ENCODE data around the gene LCOR. TPM values are rescaled to one million over a fixed set of nuclear protein-coding genes. Genes with fewer than 3 reads are reported as not detected.

The LCOR gene
- total and polyA plus RNA-seq, 2 of the 13 experiments (the other 11 are each of a cell fraction or from before 2014, with no cell fraction given), result 12.4 to 23.7 TPM

DNA sequence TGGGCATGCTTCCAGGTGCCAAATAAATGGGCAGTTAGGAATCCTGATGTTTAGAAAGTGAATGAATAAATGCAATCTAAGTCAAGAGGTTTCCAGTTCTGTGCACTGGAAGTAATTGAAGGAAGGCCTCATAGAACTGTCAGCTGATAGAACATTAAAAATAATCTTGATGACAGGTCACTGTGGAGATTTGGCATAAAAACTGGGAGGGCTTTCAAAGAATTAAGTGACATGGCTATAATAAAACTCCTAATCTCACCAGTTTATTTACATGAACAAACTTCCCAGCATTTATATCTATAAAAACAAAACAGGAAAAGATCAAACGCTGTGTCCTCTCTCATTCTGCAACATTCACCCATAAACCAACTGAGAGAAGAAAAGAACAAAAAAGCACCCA lies 183.1 kb downstream of the LCOR start (continued):
- TF ChIP-seq ZMYM2 (CRISPR knock-in tag; IDR thresholded peaks at IDR 0.05), result no peak
- no peak for TF ChIP-seq ATF1 (CRISPR knock-in tag; IDR thresholded peaks at IDR 0.05)
- TF ChIP-seq ZNF782 (CRISPR knock-in tag; IDR thresholded peaks at IDR 0.05; ENCODE audit: borderline replicate concordance), result no peak
- TF ChIP-seq RBM22 (optimal IDR thresholded peaks at IDR 0.05; ENCODE audit: low read length), result no peak
- TF ChIP-seq ZNF780A (CRISPR knock-in tag; IDR thresholded peaks at IDR 0.05), result no peak
- TF ChIP-seq ZSCAN21 (CRISPR knock-in tag; IDR thresholded peaks at IDR 0.05; ENCODE audit: borderline replicate concordance), result no peak
- TF ChIP-seq, protein P1, sequence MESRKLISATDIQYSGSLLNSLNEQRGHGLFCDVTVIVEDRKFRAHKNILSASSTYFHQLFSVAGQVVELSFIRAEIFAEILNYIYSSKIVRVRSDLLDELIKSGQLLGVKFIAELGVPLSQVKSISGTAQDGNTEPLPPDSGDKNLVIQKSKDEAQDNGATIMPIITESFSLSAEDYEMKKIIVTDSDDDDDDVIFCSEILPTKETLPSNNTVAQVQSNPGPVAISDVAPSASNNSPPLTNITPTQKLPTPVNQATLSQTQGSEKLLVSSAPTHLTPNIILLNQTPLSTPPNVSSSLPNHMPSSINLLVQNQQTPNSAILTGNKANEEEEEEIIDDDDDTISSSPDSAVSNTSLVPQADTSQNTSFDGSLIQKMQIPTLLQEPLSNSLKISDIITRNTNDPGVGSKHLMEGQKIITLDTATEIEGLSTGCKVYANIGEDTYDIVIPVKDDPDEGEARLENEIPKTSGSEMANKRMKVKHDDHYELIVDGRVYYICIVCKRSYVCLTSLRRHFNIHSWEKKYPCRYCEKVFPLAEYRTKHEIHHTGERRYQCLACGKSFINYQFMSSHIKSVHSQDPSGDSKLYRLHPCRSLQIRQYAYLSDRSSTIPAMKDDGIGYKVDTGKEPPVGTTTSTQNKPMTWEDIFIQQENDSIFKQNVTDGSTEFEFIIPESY (CRISPR knock-in tag; IDR thresholded peaks at IDR 0.05), result no peak

DNA sequence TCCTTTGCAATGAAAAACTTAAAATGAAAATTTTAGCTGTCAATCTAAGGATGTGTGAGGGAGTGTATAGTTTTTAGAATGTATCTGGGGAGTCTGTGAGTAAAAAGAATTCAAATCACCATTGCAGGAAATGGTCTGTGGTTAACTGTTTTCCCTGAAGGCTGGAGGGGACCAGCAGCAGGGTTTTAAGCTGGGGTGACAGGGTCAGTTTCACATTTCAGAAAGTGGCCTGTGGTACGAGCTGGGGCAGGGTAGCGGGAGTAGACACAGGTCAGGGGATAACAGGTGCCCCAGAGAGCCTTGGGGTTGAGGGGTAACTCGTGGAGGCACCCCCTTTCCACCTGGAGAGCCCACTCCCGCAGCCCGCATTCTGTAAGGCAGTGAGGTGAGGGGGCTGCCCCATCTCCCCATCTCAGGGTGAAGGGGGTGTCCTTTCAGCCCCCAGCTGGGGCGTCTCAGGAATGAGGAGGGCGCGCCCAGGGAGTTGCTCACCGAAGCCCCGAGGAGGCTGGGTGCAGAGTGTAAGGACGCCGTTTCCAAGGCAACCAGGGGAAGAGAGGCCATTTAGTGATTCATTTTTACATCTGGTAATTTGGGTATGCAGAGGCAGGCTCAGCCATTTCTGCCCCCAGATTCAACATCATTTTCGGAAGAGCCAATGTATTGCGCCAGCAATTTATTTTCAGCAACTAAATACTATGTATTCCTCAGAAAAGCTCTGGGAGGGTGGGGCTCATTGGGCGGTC lies 184.8 kb downstream of the LCOR start:
- in situ Hi-C loops (cut with HindIII; ENCODE audit: extremely low pct_ligation_motif_present, low pct_unique_long_range_greater_than_20kb) (no loop called here), intact Hi-C loops (cut with micrococcal nuclease; ENCODE audit: unreplicated experiment) (no loop called here)
- 47% methylated on average over 11 of the region's 15 CpGs for WGBS (ENCODE audit: low lambda C conversion rate)
- DNase-seq (ENCODE audit: low spot score), result no peak
- H3K27ac ChIP-seq (ENCODE audit: extremely low read length, insufficient read depth, low read length), result no peak overlapping the region
- no TSS peak for BruUV-seq (replicated peaks)
- no peaks in the 10 kb centered on the region for H3K36me3 ChIP-seq (replicated peaks in 1 of 2; ENCODE audit: control insufficient read depth in 1 of 2, insufficient read depth in 2 of 2, low read length in 2 of 2)
- FAIRE-seq, result no peak
- no peaks in the 10 kb centered on the region for H3K9me3 ChIP-seq (ENCODE audit: low read length)
- H3K4me2 ChIP-seq (ENCODE audit: low read depth, low read length), result no peak overlapping the region
- no peaks in the 10 kb centered on the region for H4K20me1 ChIP-seq (ENCODE audit: insufficient read depth, low read length)
- ChIA-PET POLR2A (no interaction called here), CTCF (ENCODE audit: low intra/inter-chr PET ratio, low total read pairs) (no interaction called here)
- peaks cover 24% of the 10 kb centered on the region for H3K4me1 ChIP-seq (ENCODE audit: insufficient read depth, low read length)
- no peaks in the 10 kb centered on the region for H3K79me2 ChIP-seq (ENCODE audit: insufficient read depth, low read length)
- H2AFZ ChIP-seq (ENCODE audit: low read length), result no peak overlapping the region
- H3K4me3 ChIP-seq (replicated peaks in 1 of 3; ENCODE audit: insufficient read depth in 1 of 3, low read depth in 2 of 3, low read length in 3 of 3), result no peak overlapping the region
- H3K9ac ChIP-seq (ENCODE audit: insufficient read depth, low read depth, low read length), result no peak overlapping the region
- no peak for ATAC-seq
- peaks cover 4 to 26% of the 10 kb centered on the region in 2 experiments; a peak in 4 of 5 replicates for H3K27me3 ChIP-seq (ENCODE audit: control insufficient read depth in 1 of 2, insufficient read depth in 2 of 2, low read length in 2 of 2)
- TF ChIP-seq HOXA3 (CRISPR knock-in tag; IDR thresholded peaks at IDR 0.05) (no peak), MIXL1 (CRISPR knock-in tag; IDR thresholded peaks at IDR 0.05) (no peak), ZFAT (CRISPR knock-in tag; conservative IDR thresholded peaks at IDR 0.05) (no peak), DNMT3B (CRISPR knock-in tag; conservative IDR thresholded peaks at IDR 0.05) (no peak), ZNF549 (CRISPR knock-in tag; IDR thresholded peaks at IDR 0.05) (no peak), POLR2AphosphoS2 (IDR thresholded peaks at IDR 0.05; ENCODE audit: low read depth, low read length) (no peak), BRD4 (CRISPR knock-in tag; IDR thresholded peaks at IDR 0.05) (no peak), TBX2 (CRISPR knock-in tag; IDR thresholded peaks at IDR 0.05; ENCODE audit: borderline replicate concordance) (no peak), KAT7 (CRISPR knock-in tag; IDR thresholded peaks at IDR 0.05; ENCODE audit: borderline replicate concordance) (no peak), GTF3A (CRISPR knock-in tag; conservative IDR thresholded peaks at IDR 0.05) (no peak)
- TF ChIP-seq, protein P2, sequence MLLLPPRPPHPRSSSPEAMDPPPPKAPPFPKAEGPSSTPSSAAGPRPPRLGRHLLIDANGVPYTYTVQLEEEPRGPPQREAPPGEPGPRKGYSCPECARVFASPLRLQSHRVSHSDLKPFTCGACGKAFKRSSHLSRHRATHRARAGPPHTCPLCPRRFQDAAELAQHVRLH (CRISPR knock-in tag; IDR thresholded peaks at IDR 0.05; ENCODE audit: borderline replicate concordance, low read depth), result no peak
- TF ChIP-seq, protein P3, sequence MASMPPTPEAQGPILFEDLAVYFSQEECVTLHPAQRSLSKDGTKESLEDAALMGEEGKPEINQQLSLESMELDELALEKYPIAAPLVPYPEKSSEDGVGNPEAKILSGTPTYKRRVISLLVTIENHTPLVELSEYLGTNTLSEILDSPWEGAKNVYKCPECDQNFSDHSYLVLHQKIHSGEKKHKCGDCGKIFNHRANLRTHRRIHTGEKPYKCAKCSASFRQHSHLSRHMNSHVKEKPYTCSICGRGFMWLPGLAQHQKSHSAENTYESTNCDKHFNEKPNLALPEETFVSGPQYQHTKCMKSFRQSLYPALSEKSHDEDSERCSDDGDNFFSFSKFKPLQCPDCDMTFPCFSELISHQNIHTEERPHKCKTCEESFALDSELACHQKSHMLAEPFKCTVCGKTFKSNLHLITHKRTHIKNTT (CRISPR knock-in tag; IDR thresholded peaks at IDR 0.05), result no peak
- TF ChIP-seq, protein P4, sequence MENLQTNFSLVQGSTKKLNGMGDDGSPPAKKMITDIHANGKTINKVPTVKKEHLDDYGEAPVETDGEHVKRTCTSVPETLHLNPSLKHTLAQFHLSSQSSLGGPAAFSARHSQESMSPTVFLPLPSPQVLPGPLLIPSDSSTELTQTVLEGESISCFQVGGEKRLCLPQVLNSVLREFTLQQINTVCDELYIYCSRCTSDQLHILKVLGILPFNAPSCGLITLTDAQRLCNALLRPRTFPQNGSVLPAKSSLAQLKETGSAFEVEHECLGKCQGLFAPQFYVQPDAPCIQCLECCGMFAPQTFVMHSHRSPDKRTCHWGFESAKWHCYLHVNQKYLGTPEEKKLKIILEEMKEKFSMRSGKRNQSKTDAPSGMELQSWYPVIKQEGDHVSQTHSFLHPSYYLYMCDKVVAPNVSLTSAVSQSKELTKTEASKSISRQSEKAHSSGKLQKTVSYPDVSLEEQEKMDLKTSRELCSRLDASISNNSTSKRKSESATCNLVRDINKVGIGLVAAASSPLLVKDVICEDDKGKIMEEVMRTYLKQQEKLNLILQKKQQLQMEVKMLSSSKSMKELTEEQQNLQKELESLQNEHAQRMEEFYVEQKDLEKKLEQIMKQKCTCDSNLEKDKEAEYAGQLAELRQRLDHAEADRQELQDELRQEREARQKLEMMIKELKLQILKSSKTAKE (CRISPR knock-in tag; IDR thresholded peaks at IDR 0.05; ENCODE audit: borderline replicate concordance), result no peak
